ENCODE data around the gene OPN5.
"Not testable (repeated sequence)": the region's sequence is repeated elsewhere in the genome, so short reads cannot be mapped to it uniquely, and the experiment has no call there.

The OPN5 gene, protein sequence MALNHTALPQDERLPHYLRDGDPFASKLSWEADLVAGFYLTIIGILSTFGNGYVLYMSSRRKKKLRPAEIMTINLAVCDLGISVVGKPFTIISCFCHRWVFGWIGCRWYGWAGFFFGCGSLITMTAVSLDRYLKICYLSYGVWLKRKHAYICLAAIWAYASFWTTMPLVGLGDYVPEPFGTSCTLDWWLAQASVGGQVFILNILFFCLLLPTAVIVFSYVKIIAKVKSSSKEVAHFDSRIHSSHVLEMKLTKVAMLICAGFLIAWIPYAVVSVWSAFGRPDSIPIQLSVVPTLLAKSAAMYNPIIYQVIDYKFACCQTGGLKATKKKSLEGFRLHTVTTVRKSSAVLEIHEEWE

DNA sequence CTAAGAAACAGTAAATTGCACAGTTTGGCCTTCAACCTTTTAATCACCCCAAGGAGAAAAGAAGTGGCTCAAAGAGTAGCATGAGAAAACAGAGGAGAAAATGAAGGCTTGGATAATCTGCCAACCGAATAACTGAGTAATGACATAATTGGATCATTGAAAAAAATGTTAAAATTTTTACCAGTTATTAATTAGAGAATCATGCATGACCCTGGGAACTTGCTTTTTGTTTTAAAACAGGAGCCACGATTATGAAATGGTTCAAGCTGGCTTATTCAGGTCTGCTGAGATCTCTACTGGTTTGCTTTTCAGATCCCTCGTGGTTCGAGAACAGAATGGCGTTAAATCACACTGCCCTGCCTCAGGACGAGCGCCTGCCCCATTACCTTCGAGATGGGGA lies at the start of gene OPN5:
TSS of gene OPN5 (plus strand) at position 301 of the 400 bp plus-strand sequence. CDS start at position 336, 35 bp downstream.
- in situ Hi-C loops (cut with MboI; ENCODE audit: low sequenced_read_pairs): no loop called here

DNA sequence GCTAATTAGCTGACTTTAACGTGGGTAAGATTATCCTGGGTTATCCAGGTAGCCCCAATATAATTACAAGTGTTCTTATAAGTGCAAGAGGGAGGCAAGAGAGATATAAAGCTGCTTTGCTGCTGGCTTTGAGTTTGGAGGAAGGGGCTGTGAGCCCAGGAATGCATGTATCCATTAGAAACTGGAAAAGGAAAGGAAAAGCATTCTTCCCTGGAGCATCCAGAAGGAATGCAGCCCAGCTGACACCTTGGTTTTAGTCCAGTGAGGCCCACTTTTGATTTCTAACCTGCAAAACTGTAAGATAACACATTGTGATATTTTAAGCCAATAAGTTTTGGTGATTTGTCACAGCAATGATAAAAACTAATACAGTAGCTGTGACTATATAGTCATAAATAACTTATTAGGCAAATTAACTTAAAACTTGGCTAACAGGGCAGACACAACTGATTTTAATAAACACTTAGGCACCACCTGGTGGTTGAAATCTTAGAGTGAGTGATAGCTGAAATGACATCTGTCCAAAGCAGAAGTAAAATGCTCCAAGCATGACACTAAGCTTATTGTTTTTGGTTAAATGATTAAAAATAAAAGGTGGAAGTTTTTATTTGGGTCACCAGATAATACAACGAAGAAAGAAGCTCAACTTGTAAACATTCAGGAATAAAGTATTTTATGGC lies 47.8 kb upstream of the OPN5 start:
- in situ Hi-C loops (cut with MboI; ENCODE audit: low sequenced_read_pairs): no loop called here

DNA sequence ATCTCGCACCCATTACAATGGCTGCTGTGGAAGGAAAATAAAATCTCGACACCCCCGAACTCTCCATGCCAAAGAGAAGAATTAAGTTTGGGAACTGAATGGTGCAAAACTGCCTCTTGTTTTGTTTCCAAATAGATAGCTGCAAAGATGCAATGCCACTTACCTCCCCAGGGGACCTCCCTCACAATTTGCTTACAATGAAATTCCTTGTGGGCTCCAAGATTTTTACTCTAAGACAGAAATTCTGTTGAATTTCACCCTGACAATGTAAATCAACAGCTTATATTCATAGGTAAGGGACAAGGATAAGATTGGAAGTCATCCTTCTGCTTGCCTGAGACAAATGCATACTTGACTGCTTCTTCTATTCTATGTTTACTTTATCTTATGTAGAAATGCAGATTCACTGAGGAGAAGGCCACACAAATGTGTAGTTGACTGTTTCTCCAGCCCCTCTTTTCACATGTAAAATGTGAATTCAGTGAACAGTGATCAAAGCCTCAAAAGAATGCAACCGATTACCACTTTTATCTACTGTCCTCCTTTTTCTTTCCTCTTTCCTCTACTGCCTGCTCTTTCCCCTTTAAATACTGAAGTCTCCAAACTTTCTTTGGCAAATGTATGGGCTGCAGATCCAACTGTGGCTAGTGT lies 46.9 kb upstream of the OPN5 start:
- in situ Hi-C loops (cut with MboI; ENCODE audit: low sequenced_read_pairs): no loop called here

DNA sequence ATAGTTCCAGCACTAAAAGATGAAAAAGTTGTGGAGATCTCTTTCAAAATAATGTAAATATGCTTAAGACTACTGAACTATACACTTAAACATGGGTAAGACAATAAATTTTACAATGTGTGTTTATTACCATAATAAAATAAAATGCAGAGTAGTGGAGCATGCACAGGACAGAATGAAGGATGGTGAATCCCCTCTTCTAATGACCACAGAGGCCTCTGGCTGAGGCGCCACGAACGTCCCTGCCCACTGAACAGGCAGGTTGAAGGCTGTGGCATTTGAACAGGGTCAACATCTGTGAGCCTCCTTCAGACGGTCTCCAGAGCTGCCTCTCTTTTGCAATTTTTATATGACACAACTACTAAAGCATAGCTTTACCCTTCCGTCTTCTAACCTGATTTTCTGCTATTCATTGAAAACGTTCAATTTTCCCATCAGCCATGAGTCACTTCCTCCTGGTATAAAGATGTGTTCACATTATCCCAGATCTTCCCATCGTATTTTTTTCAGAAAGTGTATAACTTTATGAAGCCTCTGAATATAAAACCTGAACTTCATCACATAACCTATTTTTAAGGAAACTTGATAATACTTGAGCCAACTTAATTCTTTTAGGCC lies 45.6 kb upstream of the OPN5 start:
- in situ Hi-C loops (cut with MboI; ENCODE audit: low sequenced_read_pairs): no loop called here

DNA sequence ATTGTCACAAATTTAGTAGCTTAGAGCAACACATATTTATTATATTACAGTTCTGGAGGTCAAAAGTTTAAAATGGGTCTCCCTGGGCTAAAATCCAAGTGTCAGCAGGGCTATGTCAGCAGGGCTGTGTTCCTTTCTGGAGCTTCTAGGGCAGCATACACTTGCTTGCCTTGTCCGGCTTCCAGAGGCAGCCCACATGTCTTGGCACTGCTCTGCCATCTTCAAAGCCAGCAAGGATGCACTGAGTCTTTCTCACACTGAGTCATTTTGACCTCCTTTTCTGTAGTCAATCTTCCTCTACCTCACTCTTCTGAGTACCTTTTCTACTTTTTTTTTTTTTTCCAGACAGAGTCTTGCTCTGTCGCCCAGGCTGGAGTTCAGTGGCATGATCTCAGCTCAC lies 44.4 kb upstream of the OPN5 start:
- in situ Hi-C loops (cut with MboI; ENCODE audit: low sequenced_read_pairs): no loop called here

DNA sequence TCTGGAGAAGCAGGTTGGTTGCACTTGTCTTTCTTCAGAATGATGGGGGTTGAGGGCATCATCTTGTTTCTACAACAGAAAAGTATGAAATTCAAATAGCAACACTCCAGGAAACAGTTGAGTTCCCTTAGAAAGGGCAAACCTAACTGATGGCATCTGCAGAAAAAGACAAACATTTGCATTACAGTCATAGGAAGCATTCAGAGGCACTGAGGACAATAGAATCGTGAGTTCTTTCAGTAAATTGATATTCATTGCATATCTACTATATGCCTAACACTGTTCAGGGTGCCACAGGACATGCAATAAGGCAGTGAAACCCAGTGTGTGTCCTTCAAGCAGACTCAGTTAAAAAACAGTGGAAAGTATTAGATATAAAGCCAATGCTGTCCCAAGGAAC lies 41.1 kb upstream of the OPN5 start:
- in situ Hi-C loops (cut with MboI; ENCODE audit: low sequenced_read_pairs): no loop called here

DNA sequence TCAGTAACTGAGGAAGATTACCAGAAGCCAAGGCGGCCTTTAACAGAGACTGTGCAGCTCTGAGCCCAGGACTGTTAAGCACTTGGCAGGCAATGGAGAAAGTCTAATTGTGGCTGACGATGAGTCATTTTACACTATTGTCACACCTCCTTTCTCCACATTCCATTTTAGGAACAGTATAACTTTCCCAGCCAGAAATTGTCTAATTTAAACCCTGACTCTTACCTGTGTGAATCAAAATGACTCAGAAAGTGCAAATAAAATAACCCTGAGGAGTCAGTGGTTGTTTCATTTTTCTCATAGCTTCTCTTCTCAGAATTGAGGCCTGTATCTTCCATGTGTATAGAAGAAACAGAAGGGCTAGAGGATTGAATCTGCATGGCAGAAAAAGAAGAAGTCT lies 40.0 kb upstream of the OPN5 start:
- in situ Hi-C loops (cut with MboI; ENCODE audit: low sequenced_read_pairs): no loop called here

DNA sequence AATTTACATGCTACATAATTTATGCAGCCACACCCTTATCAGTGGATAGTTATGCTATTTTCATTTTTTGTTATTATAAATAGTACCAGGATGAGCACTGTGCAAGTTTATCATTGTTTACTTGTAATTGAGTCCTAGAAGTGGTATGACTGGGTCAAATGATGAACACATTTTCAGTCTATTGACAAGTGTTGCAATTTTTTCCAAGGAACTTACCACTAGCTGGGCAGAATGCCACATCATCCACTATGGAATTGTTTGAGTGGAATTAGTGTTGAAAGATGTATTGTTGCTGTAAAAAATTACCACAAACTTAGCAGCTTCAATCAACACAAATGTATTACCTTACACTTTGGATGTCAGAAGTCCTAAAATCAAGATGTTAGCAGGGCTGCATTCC lies 38.1 kb upstream of the OPN5 start:
- in situ Hi-C loops (cut with MboI; ENCODE audit: low sequenced_read_pairs): no loop called here

DNA sequence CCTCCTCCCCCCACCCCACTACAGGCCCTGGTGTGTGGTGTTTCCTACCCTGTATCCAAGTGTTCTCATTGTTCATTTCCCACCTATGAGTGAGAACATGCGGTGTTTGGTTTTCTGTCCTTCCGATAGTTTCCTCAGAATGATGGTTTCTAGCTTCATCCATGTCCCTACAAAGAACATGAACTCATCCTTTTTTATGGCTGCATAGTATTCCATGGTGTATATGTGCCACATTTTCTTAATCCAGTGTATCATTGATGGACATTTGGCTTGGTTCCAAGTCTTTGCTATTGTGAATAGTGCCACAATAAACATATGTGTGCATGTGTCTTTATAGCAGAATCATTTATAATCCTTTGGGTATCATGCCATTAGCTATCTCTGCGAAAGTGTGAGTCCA lies 36.6 kb upstream of the OPN5 start:
- in situ Hi-C loops (cut with MboI; ENCODE audit: low sequenced_read_pairs): not testable (repeated sequence)

DNA sequence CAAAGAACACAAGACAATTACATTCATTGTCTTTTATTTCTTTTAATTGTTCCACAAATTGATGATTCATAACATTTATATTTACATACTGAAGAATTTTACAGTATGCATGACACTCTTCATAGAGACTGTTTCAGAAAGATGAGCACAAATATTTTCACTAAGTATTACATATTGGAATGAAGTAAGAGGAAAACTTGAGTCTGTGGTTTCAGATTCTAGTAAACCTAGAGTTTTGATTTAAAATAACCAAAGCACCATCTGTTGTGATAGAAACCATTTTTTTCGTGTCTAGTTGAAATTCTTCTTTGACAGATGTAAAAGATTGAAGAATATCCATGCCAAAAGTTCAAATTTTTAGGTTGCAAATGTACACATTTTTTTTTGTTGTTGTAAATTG lies 32.1 kb upstream of the OPN5 start:
- in situ Hi-C loops (cut with MboI; ENCODE audit: low sequenced_read_pairs): no loop called here

DNA sequence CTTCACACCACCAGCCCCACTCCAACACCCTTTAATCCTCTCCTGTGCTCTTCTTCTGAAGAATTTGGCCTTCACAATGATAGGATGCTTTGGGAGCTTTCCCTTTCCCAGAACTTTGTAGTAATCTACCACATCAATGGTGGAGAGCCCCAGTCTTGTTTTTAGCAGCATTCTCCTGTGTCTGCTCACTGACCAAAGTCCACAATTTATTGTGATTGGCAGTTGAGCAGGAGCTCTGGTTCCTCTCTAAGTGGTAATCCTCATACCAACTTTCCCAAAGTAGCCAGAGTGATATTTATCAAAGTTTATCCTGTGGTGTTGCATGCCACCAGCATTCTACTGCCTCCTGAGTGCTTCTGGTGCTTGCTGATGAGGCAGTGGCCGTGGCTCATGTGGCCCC lies 29.0 kb upstream of the OPN5 start:
- in situ Hi-C loops (cut with MboI; ENCODE audit: low sequenced_read_pairs): no loop called here

DNA sequence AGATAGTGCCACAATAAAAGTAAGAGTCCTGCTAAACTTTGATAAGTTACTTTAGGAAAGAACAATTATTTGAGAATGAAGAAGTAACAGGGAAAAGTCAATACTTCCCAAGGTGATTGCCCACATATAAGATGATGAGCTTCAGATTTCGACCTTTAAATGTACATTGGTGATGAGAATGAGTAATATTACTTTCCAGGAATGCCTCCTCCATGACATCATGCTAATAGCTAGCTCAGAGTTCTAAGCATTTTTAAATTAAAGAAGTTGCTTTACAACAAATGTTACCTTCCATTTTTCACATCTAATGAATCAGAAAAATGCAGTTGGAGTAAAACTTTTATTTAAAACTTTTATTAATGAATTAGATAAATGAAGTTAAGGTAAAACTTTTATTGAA lies 22.5 kb upstream of the OPN5 start:
- in situ Hi-C loops (cut with MboI; ENCODE audit: low sequenced_read_pairs): no loop called here

DNA sequence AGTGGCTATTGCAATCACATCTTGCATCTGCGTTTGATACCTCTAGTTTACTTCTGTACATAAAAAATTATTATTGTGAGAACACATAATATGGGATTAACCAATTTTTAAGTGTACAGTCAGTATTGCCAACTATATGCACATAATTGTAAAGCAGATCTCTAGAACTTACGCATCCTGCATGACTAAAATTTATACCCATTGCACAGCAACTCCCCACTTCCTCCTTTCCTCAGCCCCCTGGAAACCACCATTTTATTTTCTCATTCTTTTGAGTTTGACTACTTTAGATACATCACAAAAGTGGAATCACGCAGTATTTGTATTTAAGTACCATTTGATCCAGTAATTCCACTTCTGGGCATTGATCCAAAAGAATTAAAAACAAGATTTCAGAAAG lies 19.3 kb upstream of the OPN5 start:
- in situ Hi-C loops (cut with MboI; ENCODE audit: low sequenced_read_pairs): no loop called here

DNA sequence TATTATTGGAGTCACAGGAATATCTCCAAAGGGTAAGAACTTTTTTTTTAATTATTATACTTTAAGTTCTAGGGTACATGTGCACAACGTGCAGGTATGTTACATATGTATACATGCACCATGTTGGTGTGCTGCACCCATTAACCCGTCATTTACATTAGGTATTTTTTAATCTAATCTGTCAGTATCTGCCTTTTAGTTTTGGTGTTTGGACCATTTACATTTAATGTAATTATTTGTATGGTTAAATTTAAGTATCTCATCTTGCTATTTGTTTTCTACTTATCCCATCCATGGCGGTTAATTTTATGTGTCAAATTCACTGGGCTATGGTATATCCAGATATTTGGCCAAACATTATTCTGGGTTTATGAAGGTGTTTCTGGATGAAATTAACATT lies 15.4 kb upstream of the OPN5 start:
- in situ Hi-C loops (cut with MboI; ENCODE audit: low sequenced_read_pairs): no loop called here

DNA sequence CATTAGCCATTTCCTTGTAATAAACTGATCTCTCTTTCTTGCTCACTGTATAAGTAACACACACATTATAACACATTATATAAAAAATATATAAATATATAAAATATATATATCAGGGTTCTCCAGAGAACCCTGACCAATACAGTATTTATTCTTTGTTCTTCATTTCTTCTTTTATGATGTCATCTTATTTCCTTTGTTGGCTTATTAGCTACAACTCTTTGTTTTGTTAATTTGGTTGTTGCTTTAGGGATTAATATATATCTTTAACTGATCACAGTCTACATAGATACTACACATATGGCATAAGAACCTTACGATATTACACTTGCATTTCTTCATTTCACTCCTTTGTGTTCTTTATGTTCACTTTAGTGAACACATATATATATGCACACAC lies 14.7 kb upstream of the OPN5 start:
- in situ Hi-C loops (cut with MboI; ENCODE audit: low sequenced_read_pairs): no loop called here

DNA sequence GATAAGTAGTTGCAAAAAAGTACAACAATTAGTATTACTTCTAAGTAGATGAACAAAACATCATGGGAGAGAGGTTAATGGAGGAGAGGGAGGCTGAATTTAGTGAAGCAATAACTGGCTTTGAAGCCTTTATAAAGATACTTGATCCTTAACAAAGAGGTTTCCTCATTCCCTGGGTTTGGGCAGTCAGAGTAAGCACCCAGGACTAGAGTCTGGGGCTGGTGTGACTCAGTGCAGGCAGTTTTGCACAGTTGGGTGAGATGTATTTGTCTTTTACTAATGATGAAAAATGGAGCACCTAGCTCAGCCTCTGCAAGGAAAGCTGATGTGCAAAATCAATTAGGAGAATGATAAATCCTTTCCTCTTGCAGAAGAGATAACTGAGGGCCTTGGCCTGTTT lies 11.8 kb upstream of the OPN5 start:
- in situ Hi-C loops (cut with MboI; ENCODE audit: low sequenced_read_pairs): no loop called here

DNA sequence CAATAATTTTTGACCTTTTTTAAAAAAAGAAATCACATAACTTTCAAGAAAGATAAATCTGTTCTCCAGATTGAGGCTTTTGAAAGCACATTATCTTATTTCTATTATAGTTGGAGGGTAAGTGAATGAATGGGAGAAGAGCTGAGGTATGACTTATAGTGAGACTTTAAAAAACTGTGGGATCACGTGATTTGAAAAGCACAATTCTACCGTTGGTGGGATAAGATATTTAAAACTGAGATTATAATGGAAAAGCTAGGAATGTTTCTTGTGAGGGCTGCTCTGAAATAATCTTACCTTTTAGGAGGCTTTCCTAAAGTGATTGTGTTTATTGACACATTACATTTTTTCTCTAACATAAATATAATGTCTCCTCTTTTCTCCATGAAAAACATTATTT lies 9.5 kb upstream of the OPN5 start:
- in situ Hi-C loops (cut with MboI; ENCODE audit: low sequenced_read_pairs): no loop called here

DNA sequence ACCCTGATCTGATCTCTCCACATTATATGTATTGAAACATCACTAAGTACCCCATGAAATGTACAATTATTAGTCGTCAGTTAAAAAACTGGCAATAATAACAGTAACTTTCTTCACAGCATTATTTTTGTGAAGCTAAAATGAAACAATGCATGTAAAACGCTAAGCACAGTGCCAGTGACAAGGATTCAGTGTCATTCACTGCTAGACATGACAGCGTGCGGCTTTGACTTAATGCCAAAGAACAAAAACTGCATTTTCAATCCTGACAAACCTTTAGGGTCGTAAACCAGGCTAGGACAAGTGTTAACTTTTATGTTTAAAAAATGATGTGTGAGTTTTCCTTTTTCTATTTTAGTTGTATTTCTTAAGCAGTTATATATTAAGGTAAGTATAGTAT lies 8.8 kb upstream of the OPN5 start:
- in situ Hi-C loops (cut with MboI; ENCODE audit: low sequenced_read_pairs): no loop called here

DNA sequence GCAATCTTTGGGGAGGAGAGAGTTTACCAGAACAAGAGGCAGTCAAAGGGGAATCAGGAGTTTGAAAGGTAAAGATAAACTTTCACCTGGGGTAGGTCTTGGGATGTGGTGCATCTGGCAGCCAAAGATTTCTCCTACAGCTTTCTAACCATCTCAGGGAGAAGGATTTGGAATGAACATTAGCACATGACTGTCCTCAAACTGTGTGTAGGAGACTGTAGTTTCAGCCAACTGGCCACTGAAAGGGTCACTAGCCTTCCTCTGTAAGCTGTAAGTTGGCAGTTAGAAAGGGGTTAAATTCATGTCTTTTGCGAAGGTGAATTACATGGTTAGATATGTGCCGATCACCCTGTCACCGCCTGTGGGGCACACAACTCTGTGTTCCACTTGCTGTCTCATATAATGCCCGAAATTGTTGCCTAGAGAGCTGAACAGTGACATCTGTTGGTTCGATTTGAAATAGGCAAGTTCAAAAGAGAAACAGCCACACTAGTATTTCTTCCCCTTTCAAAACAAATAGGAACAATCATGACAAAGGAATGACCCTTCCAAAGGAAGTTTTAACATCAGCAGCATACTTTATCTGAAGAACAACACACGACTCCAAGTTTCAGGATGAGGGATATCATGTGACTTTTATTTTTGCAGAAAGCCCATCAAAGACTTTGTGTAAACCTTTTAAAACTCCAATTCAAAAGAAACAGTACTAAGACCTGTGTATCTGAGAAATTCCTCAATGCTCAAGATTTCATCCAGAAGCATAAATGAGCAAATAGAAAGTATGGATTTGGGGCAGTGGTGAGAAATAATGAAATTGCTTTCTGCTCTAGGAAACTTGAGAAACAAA lies 1.1 kb upstream of the OPN5 start:
- in situ Hi-C loops (cut with MboI; ENCODE audit: low sequenced_read_pairs): no loop called here

DNA sequence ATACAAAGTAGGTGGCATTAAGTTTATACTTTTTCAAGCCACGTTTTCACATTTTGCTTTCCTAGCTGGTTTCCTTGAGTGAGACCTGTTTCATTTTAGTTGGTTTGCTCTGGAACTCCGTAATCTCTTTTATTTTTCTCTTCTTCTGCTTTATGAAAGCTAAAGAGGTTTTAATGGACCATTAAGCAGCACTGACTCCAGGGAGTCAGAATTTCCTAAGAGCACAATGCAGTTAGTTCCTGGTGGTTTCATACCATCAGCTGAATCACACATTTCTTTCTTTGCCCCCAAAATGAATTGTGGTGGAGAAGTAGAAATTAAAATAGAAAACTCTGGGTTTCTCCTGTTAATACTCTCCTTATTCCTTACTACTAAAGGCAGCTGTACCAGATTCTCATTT lies 3.4 kb downstream of the OPN5 start:
- in situ Hi-C loops (cut with MboI; ENCODE audit: low sequenced_read_pairs): no loop called here

All from HL-60/S4 treated with phorbol 12-myristate 13-acetate at 8.2 ng/mL for 4 days and 3 days (cell line).